GM18858 (cell line): ENCODE results near the gene PTCD1.

Experiments used
- ATAC-seq: cut with Tn5 transposase; IDR thresholded peaks from one replicate; pipeline ENCODE4 v1.9.1; 2021; ENCODE audit not compliant: unreplicated experiment

Gene PTCD1, protein sequence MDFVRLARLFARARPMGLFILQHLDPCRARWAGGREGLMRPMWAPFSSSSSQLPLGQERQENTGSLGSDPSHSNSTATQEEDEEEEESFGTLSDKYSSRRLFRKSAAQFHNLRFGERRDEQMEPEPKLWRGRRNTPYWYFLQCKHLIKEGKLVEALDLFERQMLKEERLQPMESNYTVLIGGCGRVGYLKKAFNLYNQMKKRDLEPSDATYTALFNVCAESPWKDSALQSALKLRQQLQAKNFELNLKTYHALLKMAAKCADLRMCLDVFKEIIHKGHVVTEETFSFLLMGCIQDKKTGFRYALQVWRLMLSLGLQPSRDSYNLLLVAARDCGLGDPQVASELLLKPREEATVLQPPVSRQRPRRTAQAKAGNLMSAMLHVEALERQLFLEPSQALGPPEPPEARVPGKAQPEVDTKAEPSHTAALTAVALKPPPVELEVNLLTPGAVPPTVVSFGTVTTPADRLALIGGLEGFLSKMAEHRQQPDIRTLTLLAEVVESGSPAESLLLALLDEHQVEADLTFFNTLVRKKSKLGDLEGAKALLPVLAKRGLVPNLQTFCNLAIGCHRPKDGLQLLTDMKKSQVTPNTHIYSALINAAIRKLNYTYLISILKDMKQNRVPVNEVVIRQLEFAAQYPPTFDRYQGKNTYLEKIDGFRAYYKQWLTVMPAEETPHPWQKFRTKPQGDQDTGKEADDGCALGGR

GRCh38 chr7:99438573-99439480 is at the start of gene PTCD1, which contains the start of gene CPSF4:
Gene PTCD1 (minus strand): TSS chr7:99438798. CDS start chr7:99435242, 3,556 bp downstream.
Gene CPSF4 (plus strand): TSS chr7:99438943. CDS start chr7:99439083, 140 bp downstream.
- ATAC-seq = peak; percentile 73

GRCh38 chr7:99485094-99485493 is 46.5 kb upstream of the PTCD1 start:
- ATAC-seq = no peak

- no peak for ATAC-seq
Observed at GRCh38 chr7:99478464-99479440, 40.2 kb upstream of the PTCD1 start.

DNA sequence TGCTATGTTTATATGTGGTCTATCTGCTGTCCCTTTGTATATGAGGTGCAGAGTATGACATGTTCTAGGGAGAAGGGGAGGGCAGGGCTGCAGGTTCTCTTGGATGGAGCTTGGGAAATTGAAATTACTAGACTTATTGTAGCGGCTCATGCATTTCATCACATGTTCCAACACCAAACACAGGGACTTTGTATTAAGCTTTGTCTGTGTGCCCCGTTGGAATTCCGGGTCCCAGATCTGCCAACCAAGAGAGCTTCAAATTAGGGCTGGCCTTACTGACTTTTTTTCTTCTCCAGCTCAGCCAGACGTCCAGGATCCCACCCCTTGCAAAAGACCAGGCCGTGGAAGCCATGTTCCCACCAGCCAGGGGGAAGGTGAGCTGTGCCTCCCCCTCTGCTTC is 37.5 kb upstream of the PTCD1 start:
- no peak for ATAC-seq

DNA sequence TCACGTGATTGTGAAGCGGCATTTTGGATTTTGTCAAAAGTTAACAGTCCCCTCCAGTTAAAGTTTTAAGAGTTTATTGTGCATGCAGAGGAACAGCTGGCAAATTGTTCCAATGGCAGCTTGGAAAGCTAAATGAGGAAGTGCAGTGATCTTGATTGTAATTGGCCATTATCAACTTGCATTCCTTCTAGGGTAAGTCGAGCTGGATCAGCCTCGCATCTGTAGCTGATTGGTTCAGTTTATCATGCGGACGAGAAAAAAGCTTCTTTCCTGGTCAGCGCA is 34.7 kb upstream of the PTCD1 start:
- ATAC-seq = no peak

GRCh38 chr7:99472561-99473314 is 34.1 kb upstream of the PTCD1 start, which contains the start of gene ZNF789:
Gene ZNF789 (plus strand): TSS chr7:99472890. CDS start chr7:99476457, 3,567 bp downstream.
- ATAC-seq = peak; percentile 78

GRCh38 chr7:99469381-99470065 is 30.9 kb upstream of the PTCD1 start:
- ATAC-seq = no peak

GRCh38 chr7:99468336-99468918 is 29.8 kb upstream of the PTCD1 start:
- no peak for ATAC-seq

- peak; percentile 4 for ATAC-seq
Observed at GRCh38 chr7:99465421-99465768, 26.8 kb upstream of the PTCD1 start.

- ATAC-seq = no peak
Observed at GRCh38 chr7:99461221-99461620, 22.6 kb upstream of the PTCD1 start.

DNA sequence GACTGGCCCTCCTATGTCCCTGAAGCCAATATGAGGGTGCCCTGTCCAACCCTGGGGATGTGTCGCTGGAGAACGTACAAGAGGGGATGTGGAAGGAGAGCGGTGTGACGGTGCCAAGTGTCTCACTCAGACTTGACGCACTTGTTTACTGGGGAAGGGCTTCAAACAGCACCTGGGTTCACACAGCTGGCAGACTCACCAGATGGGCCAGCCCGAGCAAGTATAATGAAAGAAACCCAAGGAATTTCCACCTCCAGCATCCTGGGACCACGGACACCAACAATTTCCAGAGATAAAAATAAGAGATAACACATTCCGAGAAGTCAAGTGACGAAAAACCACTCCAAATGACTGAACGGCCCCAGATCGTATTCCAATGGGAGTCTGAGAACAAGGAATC is 22.1 kb upstream of the PTCD1 start:
- ATAC-seq = no peak

GRCh38 chr7:99459087-99459486 is 20.5 kb upstream of the PTCD1 start:
- no peak for ATAC-seq

DNA sequence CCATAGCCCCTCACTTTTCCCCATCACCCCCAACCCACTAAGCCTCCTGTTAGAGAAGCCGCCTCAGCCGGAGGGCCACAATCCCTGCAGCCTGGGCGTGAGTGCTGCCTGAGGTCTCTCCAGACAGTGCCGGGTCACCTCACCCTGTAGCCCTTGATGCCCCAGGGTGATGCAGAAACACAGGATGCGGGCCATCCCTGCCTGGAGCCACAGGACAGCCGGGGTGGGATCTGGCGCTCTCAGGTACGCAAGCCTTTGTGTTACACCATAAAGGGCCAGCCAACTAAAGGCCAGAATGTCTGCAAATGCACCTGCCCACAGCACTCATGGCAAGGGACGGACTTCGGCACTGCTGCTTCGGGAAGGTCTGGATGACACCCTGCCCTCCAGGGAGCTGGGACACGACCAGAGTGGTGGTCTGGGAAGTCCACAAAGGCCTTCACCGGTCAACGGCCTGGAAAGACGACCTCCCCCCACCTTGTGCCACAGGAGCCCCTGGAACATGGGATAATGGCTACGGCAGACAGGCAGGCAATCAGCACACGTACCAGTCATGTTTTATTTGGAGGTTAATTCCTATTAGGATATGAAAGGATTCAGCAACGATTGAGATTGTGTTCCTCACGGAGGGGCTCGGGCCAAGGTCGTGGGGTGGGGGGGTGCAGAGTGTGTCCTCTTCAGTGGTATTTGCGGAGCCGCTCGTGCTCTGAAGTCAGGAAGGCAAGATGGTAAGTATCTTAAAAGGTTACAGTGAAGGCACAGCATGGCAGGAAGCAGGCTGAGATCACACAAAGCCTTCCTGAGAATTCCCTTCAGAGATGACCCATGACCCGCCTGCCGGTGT is 19.3 kb upstream of the PTCD1 start:
- ATAC-seq = no peak

DNA sequence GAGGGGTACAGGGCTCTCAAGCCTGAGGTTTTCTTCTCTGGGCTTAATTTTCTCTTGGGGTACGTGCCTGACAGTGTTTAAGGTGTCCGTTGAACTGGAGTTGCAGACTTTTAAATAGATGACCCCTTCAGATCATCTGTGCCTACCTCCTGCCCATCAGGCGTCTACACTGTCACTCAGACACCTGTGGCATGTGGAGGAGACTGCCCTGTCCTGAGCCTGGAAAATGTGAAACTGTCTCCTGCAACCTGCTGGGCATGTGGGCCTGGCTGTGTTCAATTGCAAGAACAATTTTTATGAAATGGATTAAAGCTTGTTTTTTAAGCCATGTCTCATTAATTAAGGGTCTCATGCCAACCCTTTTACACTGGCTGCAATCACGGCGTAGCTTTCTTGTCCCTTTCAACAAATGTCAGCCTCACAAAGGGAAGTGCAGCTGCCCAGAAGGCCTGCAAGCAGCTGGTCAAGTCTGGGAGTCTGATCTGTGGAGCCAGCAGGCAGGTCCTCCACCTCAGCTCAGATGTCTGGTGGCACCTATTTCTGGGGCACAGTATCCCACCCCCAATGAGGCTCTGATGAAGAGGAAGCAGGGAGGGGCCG is 18.6 kb upstream of the PTCD1 start:
- no peak for ATAC-seq

DNA sequence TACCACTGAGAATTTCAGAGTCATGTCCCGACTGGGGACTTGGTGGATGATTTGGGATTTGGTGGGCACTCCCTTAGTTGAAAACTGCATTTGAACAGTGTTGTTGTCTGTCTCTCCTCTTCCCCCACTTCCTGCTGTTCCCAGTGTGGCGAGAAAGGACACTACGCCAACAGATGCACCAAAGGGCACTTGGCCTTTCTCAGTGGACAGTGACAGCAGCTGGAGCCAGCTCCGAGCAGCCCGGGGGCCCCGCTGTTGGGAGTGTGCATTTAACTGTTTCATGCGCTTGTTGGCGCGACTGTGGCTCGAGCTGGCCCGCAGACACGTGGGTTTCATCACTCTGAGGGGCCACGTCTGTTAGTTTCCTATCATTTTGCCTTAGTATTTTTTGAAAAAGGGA is 17.7 kb upstream of the PTCD1 start:
- ATAC-seq = no peak

DNA sequence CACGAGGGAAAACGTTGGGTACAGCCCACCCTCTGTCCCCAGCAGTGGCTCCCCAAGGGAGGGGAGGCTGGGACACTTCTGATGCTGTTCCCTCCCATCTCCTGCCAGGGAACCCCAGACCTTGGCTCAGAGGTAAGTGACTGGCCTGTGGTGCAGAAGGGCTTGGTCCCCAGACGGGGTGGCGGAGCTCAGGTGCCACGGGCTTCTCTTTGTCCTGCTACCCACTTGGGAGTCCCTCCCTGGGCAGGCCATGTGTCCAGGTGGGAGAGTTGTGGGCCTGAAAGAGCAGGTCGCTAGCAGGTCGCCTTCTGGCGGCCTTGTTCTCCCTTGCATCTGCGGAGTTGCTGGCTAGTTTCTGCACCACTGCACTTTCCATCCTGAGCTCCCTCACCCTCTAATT is 17.3 kb upstream of the PTCD1 start:
- no peak for ATAC-seq

DNA sequence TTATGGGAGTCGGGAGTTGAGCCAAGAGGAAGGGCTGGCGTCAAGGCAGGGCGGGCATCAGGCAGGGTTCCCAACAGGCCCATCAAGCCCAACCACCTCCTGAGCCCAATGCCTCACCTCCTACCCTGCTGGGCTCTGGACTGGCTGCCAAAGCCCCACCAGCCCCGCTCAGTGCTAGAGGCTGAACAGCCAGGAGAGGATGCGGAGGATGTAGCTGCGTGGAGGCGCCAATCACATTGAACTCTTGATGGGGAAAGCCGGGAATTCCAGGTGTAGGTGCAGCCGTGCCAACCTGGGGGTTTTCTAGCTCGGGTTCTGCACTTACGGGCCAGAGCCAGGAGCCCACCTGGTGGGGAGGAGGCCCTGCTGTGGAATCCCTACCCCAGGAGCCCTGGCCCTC is 14.5 kb upstream of the PTCD1 start:
- ATAC-seq = no peak
